Suppressor macrophage (primary cell): ENCODE measurements around the gene MXD1.
"Not testable (repeated sequence)": the region's sequence is repeated elsewhere in the genome, so short reads cannot be mapped to it uniquely, and the experiment has no call there.

Experiments
- DNase-seq, 4 experiments: peaks; one replicate each; pipeline ENCODE4 v3.0.0-alpha.2; 2020 to 2022

MXD1 gene

DNA sequence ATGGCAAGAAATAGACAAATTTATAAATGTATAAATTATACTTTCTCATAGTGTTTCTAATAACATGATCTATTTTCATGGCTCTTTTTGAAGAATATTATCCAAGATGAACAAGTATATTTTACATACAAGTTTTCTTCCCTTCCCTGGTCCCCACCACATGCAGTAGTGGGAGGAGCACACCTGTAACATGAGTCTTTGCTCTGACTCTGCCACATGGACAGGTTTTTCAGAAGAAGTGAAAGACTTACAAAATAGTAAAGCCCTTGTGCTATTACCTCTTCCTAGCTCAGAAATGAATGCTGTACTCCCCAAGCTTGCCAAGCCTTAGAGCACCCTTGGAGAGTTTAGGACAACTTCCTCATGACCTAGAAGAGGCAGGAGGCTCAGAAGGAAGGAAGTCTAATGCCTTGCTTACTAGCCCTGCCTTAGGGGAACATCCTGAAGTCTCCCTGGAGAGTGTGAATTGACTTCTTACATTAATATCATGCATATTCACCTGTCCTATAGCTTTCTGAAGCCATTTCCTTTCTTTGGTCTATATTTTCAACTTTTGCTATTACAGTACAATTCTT, 18.4 kb downstream of the MXD1 start:
- DNase-seq = peak; percentile 66 to 85 (median 81)

- DNase-seq = peak; percentile 82 to 95 (median 90)
Measured at GRCh38 chr2:69933839-69934613, 19.1 kb downstream of the MXD1 start.

DNA sequence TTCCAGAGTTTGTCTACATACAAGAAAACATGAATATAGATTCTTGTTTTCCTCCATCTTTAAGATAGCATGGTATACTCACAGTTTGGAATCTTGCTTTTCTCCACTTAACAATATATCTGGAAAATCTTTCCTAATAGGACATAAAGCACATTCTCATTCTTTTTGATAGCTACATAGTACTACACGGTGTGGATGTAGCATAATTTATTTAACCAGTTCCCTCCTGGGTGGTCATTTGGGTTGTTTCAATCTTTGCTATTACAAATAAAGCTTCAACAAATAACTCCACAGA, 19.7 kb downstream of the MXD1 start:
- no peak for DNase-seq

- DNase-seq = no peak
Measured at GRCh38 chr2:69935011-69935410, 20.1 kb downstream of the MXD1 start.

- peak; percentile 30 to 59 (median 52) for DNase-seq
Measured at GRCh38 chr2:69936906-69937305, 22.0 kb downstream of the MXD1 start.

GRCh38 chr2:69937968-69938367, 23.1 kb downstream of the MXD1 start:
- no peak for DNase-seq

DNA sequence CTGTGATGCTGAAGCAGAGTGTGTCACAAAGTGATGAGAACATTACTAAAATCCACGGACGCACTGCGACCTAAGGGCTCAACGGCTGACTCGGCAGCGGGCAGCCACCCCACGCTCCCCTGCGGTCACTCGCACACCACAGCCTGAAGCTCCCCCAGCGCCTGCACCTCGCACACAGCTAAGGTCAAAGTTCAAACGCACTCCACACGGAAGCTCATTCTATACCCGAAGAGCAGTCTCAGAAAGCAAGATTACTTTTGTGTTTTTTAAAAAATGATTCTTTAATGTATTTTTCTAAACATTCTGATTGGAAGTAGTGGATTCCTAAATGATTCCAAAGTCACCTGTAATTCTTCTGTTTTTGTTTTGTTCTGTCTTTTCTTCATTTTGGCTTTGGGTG, 24.8 kb downstream of the MXD1 start:
- DNase-seq = no peak

- DNase-seq = no peak
Measured at GRCh38 chr2:69940691-69941090, 25.8 kb downstream of the MXD1 start.

GRCh38 chr2:69943000-69943842, 28.3 kb downstream of the MXD1 start:
- no peak for DNase-seq

DNA sequence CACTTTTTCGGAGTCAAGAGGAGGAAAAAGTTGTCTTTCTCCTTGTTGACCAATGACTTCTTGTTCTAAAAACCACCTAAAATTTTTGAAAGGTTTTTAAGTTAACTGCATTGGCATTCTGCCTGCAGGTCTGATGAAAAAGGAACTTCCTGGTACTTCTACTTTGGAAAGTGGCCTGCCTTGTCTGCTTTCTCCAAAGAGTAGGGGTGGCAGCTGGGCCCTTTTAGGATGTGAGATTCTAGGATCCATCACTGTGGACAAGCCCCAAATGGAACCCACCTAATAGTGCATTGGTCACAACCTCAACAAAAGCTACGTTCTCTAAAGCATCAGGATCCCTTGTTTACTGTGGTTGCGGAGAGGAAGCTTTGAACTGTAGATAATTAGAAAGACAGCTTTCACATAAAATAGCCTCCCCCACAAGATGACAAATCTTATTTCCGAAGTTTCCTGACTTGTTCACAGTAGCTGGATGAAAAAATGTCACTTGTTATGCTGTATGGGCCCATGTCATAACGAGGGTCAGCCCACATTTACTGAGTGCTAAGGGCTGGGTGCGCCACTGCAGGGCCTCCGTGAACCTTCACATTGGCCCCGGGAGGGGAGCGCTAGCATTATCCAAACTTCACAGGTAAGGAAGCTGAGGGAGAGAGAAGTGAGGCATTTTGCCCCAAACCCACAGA, 29.1 kb downstream of the MXD1 start:
- DNase-seq = peak in 2 of 4 experiments; percentile 14 to 50

GRCh38 chr2:69944756-69945155, 29.8 kb downstream of the MXD1 start:
- no peak for DNase-seq

DNA sequence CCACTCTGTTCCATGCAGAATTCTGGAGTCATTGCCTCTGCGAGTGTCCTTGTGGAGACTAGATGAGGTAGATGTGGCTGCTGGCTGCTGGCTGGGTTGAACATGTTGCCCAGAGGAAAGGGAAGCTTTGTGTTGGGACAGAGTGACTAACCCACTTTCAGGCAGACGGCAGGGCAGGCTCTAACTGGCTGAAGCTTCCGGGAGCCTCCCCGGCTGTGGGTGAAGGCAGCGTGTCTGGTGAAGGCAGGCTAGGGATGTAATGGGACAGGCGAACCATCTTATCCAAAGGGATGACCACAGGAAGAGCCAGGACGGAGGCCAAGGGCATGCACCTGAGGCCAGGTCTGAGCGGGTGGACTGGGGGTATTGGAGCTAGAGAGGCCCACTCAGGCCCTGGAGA, 30.5 kb downstream of the MXD1 start:
- DNase-seq = peak; percentile 85 to 91 (median 90)

DNA sequence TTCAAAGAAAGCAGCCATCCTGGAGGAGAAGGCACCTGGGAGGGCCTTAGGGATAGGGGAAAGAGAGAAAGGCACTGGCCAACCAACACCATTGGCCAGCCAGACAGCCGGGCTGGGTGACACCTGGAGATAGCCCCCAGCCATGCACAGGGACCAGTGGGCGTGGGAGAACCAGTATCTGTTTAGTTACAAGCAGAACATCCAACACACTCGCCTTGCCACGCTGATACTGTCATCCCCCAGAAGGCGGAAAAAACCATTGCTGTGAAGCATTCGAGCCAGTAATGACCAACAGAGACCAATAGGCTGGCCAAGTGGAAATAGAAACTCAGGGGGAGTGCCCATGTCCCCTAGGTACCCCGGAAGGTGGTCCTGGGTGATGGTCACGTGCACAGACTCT, 31.0 kb downstream of the MXD1 start:
- no peak for DNase-seq

DNA sequence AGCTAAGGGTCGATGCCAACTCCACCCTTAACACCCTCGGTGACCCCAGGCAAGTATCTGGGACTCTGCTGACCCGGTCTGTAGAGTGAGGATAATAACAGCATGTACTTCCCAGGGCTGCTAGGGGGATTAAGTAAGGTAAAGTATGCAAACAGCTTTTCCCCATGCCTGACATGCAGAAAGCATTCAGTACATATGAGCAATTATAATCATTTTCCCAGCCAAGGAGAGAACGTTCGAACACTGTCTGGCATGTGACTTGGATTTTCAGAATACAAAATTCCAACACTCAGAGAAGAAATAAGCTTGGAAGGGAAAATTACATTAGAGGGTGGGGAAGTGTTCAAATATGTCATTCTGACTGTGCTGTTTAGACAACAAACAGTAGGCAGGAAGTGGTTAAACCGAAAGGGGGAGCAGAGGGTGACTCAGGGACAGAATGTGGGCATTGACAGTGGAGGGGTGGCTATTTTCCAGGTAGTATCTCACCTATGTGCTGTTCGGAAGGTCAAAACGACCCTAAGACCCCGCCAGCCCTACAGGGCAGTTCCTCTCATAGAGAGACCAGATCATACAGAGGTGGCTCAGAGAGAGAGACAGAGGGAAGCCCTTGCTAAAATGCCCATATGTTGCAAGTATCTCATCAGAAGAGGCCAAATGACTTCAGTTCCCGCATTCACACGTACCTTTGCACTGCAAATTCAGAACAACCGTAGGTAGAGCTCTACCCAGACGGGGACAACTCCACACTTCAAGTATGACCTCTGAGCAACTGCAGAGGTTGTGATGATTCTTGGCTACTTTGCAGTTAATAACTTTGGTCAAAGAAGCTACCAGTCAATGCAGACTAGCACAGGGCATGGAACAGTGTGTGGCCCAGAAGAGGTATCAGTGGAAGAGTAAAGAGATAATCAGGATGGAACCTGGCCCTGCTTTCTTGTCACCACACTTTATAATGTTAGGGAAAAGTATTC, 31.7 kb downstream of the MXD1 start:
- DNase-seq = peak; percentile 45 to 76 (median 68)

GRCh38 chr2:69947325-69947931, 32.5 kb downstream of the MXD1 start:
- DNase-seq = peak in 3 of 4 experiments; percentile 5 to 40 (median 37)

DNA sequence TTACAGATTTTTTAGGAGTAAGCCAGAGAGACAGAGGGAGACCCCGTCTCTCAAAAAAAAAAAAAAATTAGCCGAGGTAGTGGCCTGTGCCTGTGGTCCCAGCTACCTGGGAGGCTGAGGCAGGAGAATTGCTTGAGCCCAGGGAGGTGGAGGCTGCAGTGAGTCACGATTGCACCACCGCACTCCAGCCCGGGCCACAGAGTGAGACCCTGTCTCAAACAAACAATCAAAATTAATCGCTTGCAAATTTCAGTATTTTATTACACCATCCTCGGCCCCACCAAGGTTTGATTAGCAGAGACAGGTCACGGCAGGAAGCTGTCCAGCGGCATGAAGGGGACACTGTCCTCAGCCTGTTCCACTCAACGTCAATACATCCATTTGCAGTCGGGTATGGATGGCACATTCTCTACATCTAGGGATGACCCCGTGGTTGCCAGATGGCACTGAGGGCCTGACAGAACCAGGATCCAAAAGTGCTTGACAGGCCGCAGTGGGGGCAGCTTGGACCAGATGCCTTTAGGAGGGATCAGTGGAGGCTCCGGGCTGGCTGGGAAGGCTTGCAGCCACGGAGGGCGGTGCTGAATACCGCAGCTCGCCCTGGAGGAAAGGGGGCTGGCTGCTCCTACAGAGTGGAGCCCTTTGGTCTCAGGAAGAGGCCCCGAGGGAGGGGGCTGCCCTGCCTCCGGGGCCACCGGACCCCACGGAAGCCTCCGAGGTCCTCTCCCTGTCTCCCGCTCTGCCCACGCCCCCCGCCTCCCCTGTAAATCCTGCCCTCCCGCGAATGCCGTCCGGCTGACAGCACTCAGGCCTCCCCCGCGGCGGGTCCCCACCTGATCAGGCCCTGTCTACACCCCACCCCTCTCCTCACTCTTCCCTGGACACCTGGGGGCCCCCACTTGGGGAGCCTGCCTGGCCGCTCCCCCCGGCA, 33.4 kb downstream of the MXD1 start:
- no peak for DNase-seq

GRCh38 chr2:69948963-69949645, 34.2 kb downstream of the MXD1 start:
- no peak for DNase-seq

DNA sequence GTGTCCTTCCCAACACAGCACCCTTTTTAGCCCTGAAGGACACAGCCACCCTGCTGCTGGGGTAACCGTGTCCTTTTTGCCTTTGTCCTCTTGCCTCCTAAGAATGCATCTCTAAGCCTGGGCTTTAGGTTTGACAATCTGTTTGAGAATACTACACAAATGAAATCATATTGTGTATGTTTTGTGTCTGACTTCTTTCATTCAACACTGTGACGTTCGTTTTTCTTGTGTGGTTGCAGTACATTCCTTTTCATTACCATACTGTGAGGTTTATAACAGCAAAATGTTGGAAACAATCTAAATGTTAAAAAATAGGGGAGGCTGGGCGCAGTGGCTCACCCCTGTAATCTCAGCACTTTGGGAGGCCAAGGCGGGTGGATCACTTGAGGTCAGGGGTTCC, 35.3 kb downstream of the MXD1 start:
- no peak for DNase-seq

DNA sequence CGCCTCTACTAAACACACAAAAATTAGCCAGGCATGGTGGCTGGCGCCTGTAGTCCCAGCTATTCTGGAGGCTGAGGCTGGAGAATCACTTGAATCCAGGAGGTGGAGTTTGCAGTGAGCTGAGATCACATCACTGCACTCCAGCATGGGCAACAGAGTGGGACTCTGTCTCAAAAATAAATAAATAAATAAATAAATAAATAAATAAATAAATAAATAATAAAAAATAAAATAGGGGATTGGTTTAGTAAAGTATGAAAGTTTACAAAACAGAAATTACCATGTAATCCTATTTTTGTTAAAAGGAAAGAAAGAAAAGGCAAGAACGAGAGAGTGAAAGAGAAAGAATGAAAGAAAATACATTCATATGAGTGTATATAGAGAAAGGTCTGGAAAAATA, 35.8 kb downstream of the MXD1 start:
- not testable (repeated sequence) for DNase-seq
